ENCODE data around the gene CDA.

CDA gene

GRCh38 chr1:20643080-20643479, 54.2 kb downstream of the CDA start:
- TF ChIP-seq CTCF (IDR thresholded peaks at IDR 0.05; ENCODE audit: low read depth, low read length, missing control alignments), result no peak
- no peak overlapping the region for H3K4me3 ChIP-seq (replicated peaks; ENCODE audit: low read depth, low read length)
- DNase-seq (ENCODE audit: extremely low read depth, low read depth), result no peak

- no peak for DNase-seq (ENCODE audit: extremely low read depth, low read depth)
- no peak for TF ChIP-seq CTCF (IDR thresholded peaks at IDR 0.05; ENCODE audit: low read depth, low read length, missing control alignments)
- H3K4me3 ChIP-seq (replicated peaks; ENCODE audit: low read depth, low read length), result no peak overlapping the region
Observed at GRCh38 chr1:20644416-20644815, 55.5 kb downstream of the CDA start.

- no peak for TF ChIP-seq CTCF (IDR thresholded peaks at IDR 0.05; ENCODE audit: low read depth, low read length, missing control alignments)
- DNase-seq (ENCODE audit: extremely low read depth, low read depth), result no peak
Observed at GRCh38 chr1:20645414-20645813, 56.5 kb downstream of the CDA start.

GRCh38 chr1:20648438-20648837, 59.5 kb downstream of the CDA start:
- DNase-seq (ENCODE audit: extremely low read depth, low read depth), result no peak
- no peak for TF ChIP-seq CTCF (IDR thresholded peaks at IDR 0.05; ENCODE audit: low read depth, low read length, missing control alignments)
- H3K4me3 ChIP-seq (replicated peaks; ENCODE audit: low read depth, low read length), result no peak overlapping the region

More at GRCh38 chr1:20645414-20645813, 56.5 kb downstream of the CDA start:
- H3K4me3 ChIP-seq (replicated peaks; ENCODE audit: low read depth, low read length), result no peak overlapping the region

- TF ChIP-seq CTCF (IDR thresholded peaks at IDR 0.05; ENCODE audit: low read depth, low read length, missing control alignments), result no peak
Observed at GRCh38 chr1:20648946-20649345, 60.0 kb downstream of the CDA start.

GRCh38 chr1:20652300-20652699, 63.4 kb downstream of the CDA start:
- no peak overlapping the region for H3K4me3 ChIP-seq (replicated peaks; ENCODE audit: low read depth, low read length)
- no peak for TF ChIP-seq CTCF (IDR thresholded peaks at IDR 0.05; ENCODE audit: low read depth, low read length, missing control alignments)
- DNase-seq (ENCODE audit: extremely low read depth, low read depth), result no peak

More at GRCh38 chr1:20648946-20649345, 60.0 kb downstream of the CDA start:
- DNase-seq (ENCODE audit: extremely low read depth, low read depth), result no peak
- no peak overlapping the region for H3K4me3 ChIP-seq (replicated peaks; ENCODE audit: low read depth, low read length)

- TF ChIP-seq CTCF (IDR thresholded peaks at IDR 0.05; ENCODE audit: low read depth, low read length, missing control alignments), result no peak
- DNase-seq (ENCODE audit: extremely low read depth, low read depth), result no peak
- H3K4me3 ChIP-seq (replicated peaks; ENCODE audit: low read depth, low read length), result no peak overlapping the region
Observed at GRCh38 chr1:20654104-20654690, 65.3 kb downstream of the CDA start.

Data from HFF-Myc (cell line).